Osteocyte (in vitro differentiated cells): Measurements from ENCODE around the gene PSMB7. TPM values are rescaled to one million over a fixed set of nuclear protein-coding genes. Genes with fewer than 3 reads are reported as not detected.

Source experiments
- DNase-seq: peaks from one replicate; pipeline ENCODE4 v3.0.0; 2021; ENCODE audit warnings: mixed read lengths; ENCODE audit not compliant: unreplicated experiment; ENCODE audit errors: extremely low spot score
- H3K27ac Mint-ChIP-seq: one replicate; pipeline ENCODE4 v1.8.0; 2021; ENCODE audit warnings: mild to moderate bottlenecking, mixed read lengths; ENCODE audit not compliant: unreplicated experiment
- H3K27me3 Mint-ChIP-seq: one replicate; pipeline ENCODE4 v1.8.0; 2021; ENCODE audit warnings: mixed read lengths; ENCODE audit not compliant: unreplicated experiment
- H3K36me3 Mint-ChIP-seq: one replicate; pipeline ENCODE4 v1.8.0; 2021; ENCODE audit warnings: mixed read lengths; ENCODE audit not compliant: unreplicated experiment
- H3K4me1 Mint-ChIP-seq: one replicate; pipeline ENCODE4 v1.8.0; 2021; ENCODE audit warnings: mixed read lengths; ENCODE audit not compliant: unreplicated experiment
- H3K4me3 Mint-ChIP-seq: one replicate; pipeline ENCODE4 v1.8.0; 2021; ENCODE audit warnings: mild to moderate bottlenecking, moderate library complexity, mixed read lengths; ENCODE audit not compliant: unreplicated experiment
- H3K9me3 Mint-ChIP-seq: one replicate; pipeline ENCODE4 v1.8.0; 2021; ENCODE audit warnings: mixed read lengths; ENCODE audit not compliant: unreplicated experiment
- CTCF ChIP-seq: fragments of 200-600 bp; sonication (generic); IDR thresholded peaks from 2 replicates; pipeline ENCODE4 v1.5.0; 2021; ENCODE audit warnings: antibody characterized with exemption, mild to moderate bottlenecking, moderate library complexity
- total RNA-seq: library from RNA; stranded (reverse); gene quantifications from 2 replicates; pipeline ENCODE4 v1.2.1, GENCODE V29; 2021

Gene PSMB7
- total RNA-seq, 1 donor from 2014 or later, result 140 TPM

- peak; percentile 62 for DNase-seq
- Mint-ChIP-seq H3K27ac (no peak overlapping the region), H3K36me3 (peaks cover 42% of the 10 kb centered on the region), H3K9me3 (no peaks in the 10 kb centered on the region), H3K27me3 (no peaks in the 10 kb centered on the region), H3K4me1 (peaks cover 22% of the 10 kb centered on the region), H3K4me3 (no peak overlapping the region)
- no peak for TF ChIP-seq CTCF
Measured at GRCh38 chr9:124403246-124403645, 12.0 kb downstream of the PSMB7 start.

GRCh38 chr9:124399968-124400940 is 15.0 kb downstream of the PSMB7 start:
- TF ChIP-seq CTCF, result no peak
- H3K36me3 Mint-ChIP-seq, result peaks cover 26% of the 10 kb centered on the region
- H3K4me3 Mint-ChIP-seq, result no peak overlapping the region
- peaks cover 22% of the 10 kb centered on the region for H3K4me1 Mint-ChIP-seq
- peak overlapping the region; percentile 31 for H3K27ac Mint-ChIP-seq
- no peak for DNase-seq
- H3K27me3 Mint-ChIP-seq, result no peaks in the 10 kb centered on the region
- H3K9me3 Mint-ChIP-seq, result no peaks in the 10 kb centered on the region

- H3K27me3 Mint-ChIP-seq, result no peaks in the 10 kb centered on the region
- H3K9me3 Mint-ChIP-seq, result no peaks in the 10 kb centered on the region
- DNase-seq, result peak; percentile 67
- no peak for TF ChIP-seq CTCF
- peak overlapping the region; percentile 40 for H3K27ac Mint-ChIP-seq
- no peak overlapping the region for H3K4me3 Mint-ChIP-seq
- H3K36me3 Mint-ChIP-seq, result peaks cover 24% of the 10 kb centered on the region
- peaks cover 22% of the 10 kb centered on the region for H3K4me1 Mint-ChIP-seq
Measured at GRCh38 chr9:124399323-124399967, 15.8 kb downstream of the PSMB7 start.

- DNase-seq, result no peak
- Mint-ChIP-seq H3K9me3 (no peaks in the 10 kb centered on the region), H3K4me3 (no peak overlapping the region), H3K27ac (no peak overlapping the region), H3K36me3 (peaks cover 17% of the 10 kb centered on the region), H3K27me3 (no peaks in the 10 kb centered on the region), H3K4me1 (peaks cover 24% of the 10 kb centered on the region)
- no peak for TF ChIP-seq CTCF
Measured at GRCh38 chr9:124398191-124398935, 16.9 kb downstream of the PSMB7 start.
